HG03342 (cell line): ENCODE data around the gene CACNA1C.

Experiments
- ATAC-seq: cut with Tn5 transposase; IDR thresholded peaks from one replicate; pipeline ENCODE4 v1.9.1; 2021; ENCODE audit warnings: mild to moderate bottlenecking, moderate library complexity; ENCODE audit not compliant: unreplicated experiment

Gene CACNA1C

GRCh38 chr12:2288875-2289274, 236.1 kb downstream of the CACNA1C start:
- ATAC-seq = no peak

DNA sequence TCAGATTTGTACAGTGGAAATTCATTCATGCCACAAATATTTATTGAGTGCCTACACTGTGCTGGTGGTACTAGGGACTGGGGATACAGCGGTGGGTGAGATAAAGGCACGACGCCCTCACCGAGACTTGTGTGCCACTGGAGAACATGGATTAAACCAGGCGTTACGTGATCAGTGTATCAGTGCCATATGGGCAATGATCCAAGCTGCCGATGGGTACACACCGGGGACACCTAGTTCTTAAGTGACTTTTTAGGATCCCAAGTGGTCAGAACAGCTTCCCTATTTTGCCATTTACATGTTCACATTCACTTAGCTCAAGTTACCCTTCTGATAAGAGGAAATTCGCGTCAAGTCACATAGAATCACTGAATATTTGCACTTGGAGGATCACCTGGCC, 236.7 kb downstream of the CACNA1C start:
- ATAC-seq = no peak

DNA sequence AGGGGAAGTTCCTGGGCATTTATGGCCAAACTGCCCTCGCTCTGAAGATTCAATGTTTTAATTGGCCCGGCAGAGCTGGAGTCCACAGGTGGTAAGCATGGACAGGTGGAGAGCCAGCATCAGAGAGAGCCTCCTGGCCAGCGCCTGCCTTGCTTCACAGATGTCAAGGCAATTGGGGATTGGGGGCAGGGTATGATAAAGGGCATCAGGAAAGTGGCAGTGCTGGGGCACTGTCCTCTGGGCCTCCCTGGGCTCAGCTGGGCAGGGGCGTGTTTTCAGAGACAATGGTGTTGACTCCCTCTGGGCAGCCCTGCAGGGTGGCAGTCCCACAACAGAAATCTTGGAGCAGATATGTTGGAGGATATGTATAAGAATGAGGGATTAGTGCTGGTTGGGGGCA, 237.3 kb downstream of the CACNA1C start:
- ATAC-seq = no peak

DNA sequence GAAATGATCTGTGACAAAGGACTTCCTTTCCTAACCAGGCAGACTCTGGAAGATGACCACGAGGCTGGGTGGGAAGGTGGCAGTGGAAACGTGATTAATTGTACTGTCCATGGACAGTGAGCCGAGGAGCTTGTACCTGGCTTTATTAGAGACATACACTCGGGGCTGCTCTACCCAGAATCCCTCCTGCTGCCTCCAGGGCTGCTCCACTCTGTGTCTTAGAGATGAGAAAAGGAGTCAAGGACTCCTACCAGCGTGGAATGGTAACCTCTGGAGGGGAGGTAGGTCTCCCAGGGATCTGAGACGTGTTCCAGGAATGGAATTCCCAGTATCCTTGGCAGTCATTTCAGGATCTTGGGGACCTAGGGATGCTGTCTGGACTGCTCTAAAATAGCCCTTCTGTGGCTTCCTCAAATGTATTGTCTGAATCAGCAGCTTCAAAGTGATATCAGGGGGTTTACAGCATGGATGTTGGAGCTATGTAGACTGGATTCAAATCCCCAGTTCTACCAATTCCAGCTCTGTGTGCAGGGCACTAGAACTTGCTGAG, 237.8 kb downstream of the CACNA1C start:
- ATAC-seq = no peak

DNA sequence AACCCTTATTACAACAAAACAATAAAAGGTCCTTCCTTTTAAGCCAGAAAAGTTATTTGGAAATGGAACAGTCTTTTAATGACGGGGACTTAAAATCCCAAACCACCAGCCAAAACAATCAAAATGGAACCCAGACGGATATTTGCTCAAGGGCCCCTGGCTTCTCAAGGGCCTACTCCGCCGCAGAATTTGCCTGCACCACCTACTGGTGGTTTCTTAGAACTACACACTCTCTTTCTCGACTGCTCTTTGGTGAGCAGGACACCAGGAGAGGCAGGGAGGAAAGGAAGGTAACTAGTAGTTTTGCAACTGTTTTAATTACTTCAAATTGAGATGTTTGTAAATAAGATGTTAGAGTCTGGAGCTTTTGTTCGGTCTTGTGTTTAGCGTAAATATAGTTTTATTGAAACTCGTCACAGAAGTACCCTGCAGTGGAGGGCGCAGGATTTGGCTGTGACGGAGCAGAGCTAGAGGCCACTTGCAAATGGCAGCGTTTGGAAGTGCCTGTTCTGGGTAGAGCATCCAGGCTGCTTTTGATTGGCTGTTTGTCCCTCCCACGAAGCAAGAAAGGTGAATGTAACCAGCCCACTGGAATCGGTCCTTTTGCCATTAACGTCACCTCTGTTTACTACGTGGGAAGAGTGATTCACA, 238.5 kb downstream of the CACNA1C start:
- no peak for ATAC-seq

GRCh38 chr12:2291947-2292346, 239.2 kb downstream of the CACNA1C start:
- ATAC-seq = no peak

DNA sequence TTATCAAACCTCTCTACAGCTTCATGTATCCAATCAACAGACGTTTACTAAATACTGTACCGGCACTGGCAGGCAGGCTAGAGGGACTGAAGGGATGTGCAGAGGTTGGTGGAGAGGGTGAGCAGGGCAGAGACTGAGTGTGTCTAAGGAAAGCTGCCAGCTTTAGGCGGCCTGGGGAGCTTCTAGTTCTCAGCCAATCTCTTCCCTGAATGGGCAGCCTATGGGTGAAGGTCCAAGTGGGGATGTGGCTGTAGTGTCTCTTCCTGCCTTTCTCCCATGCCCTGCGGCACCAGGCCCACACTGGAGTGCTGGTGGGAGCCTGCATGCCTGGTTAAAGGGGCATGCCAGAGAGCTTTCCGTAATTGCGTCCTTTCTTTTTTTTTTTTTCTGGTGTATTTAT, 239.8 kb downstream of the CACNA1C start:
- no peak for ATAC-seq

DNA sequence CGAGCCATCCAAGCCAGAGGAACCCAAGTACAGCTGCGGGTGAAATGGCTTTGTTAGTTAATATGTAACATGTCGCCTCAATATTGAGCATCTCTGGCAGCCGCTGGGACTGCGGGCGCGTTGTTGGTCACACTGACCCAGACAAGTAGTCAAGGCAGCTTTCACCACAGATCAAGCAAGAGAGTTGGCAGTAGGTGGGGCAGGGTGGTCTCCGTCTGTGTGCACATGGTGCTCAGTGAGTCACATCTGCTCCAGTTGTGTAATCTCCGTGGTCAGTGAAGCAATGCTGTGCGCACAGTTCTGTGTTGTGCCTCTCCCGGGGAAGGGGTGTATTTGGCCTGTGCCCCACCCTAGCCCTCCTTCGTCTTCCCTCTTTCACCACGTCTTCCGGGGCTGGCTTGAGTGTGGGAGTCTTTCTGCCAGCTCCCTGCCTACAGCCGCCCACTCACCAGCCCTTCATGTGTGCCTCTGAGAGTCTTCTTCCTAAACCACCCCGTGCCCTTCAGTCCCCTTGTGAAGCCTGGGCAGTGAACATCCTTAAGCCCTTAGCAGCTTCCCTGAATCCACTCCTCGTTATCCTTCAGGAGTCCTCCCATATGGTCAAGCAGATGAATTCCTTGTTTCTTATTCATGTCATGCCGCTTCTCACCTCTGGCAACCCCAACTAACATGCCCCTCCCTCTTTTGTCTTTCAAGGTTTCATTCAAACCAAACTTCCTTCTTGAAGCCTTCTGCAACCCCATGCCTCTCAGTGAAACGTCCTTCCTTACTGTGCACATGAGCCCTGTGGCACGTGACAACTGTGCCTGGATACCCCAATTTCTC, 242.1 kb downstream of the CACNA1C start:
- ATAC-seq = no peak

DNA sequence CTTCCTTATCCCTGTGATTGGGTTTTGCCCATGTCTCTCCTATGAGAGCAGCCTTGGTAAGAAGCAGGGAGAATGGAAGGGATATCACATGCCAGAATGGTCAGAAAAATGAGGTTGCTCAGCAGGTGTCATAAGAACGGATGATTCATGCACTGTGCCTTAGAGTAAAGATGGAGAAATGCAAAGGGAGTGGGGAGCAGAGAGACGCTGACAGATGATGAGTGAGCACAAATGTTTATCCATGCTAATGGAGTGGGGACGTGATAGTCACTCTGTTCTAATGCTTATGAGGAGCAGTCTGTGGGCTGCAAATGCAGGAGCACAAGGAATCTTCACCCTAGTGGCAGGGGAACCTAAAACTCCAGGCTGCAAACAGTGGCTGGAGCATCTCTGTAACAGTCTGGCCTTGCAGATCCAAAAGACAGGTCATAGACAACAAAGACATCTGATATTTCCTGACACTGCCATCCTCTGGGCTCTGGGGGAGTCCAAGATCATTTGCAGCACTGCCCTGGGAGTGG, 243.2 kb downstream of the CACNA1C start:
- ATAC-seq = no peak

GRCh38 chr12:2297004-2297403, 244.2 kb downstream of the CACNA1C start:
- no peak for ATAC-seq

DNA sequence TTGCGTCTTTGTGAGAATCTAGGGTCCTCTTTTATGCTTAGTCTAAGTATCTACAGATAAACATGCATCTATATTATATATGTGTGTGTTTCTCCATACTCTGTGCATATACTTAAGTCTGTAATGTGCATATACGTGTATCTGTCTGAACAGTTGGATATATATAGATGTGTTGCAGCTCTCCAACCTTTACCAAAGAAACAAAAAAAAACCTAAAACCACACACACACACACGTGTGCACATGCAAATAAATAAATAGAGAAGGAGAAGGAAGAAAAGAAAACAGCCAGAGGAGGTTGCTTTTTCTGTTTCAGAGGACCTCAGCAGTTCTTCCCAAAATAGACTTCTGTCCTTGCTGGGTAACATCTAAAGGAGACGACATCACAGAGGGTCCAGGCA, 244.9 kb downstream of the CACNA1C start:
- no peak for ATAC-seq

- ATAC-seq = no peak
Measured at GRCh38 chr12:2298556-2299200, 245.9 kb downstream of the CACNA1C start.

GRCh38 chr12:2299206-2299605, 246.4 kb downstream of the CACNA1C start:
- ATAC-seq = no peak

GRCh38 chr12:2300168-2300567, 247.4 kb downstream of the CACNA1C start:
- no peak for ATAC-seq

- no peak for ATAC-seq
Measured at GRCh38 chr12:2300886-2301285, 248.1 kb downstream of the CACNA1C start.

GRCh38 chr12:2301531-2302461, 249.0 kb downstream of the CACNA1C start:
- ATAC-seq = no peak

DNA sequence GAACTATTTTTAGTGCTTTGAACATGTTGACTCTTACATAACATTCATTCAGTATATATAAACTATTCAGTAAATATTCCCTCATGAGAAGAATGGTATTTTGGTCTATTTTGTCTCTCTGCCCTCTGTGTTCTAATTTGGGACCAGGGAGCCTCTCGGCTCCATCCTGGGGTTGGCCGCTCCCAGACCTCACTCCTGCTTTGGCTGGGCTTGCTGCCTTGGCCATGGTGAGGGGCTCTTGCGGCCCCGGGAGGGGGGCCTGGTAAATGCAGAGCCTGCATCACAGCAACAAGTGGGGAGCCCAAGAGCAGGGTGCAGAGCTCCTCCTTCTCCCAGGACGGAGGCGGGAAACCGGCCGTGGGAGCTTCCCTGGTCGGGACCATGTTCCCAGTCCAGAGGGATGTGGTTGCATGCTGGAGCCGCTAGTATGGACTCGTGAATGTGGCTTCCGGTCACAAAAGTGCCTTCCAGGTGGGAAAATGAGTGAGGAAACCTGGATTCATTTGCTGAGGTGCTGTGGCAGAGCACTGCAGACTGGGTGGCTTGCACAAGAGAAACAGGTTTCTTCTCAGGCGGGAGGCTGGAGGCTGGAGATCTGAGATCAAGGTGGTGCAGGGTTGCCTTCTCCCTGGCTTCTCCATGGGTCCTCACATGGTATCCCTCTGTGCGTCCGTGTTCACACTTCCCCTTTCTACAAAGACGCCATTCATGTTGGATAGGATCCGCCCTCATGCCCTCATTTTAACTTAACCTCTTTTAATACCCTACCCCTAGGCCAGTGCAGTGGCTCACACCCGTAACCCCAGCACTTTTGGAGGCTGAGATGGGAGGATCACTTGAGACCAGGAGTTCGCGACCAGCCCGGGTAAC, 250.2 kb downstream of the CACNA1C start:
- no peak for ATAC-seq

- no peak for ATAC-seq
Measured at GRCh38 chr12:2304223-2304622, 251.4 kb downstream of the CACNA1C start.

DNA sequence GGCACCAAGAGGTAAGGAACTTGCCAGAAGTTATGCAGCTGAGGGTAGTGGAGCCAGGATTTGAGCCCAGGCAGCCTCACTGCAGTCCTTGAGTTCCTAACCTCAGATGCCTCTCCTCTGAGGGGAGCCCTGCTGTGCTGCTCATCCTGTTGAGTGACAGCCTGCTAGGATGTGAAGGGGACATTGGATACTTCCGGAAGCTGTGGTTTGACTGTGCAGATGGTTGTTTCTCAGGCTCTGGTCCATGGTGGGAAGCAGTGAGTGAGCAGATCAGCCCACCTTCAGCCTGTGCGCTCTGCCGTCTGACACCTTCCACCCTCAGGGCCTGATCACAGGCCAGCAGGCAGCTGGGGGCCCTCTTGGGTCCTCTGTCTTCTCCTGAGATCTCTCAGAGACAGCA, 253.2 kb downstream of the CACNA1C start:
- ATAC-seq = peak; percentile 66
